Stimulated activated CD4-positive, alpha-beta T cell treated with anti-CD3 and anti-CD28 coated beads, Interleukin-1b, Interleukin-23, amount 100 ng/mL, for 4 hours (primary cell): ENCODE results near the gene PARVG.
"Not testable (repeated sequence)": the region's sequence is repeated elsewhere in the genome, so short reads cannot be mapped to it uniquely, and the experiment has no call there.

ENCODE experiments used
- DNase-seq, 2 donors: peaks; one replicate each; pipeline ENCODE4 v3.0.0-alpha.2; 2020; ENCODE audit warnings: low read depth in 2 of 2

PARVG gene

DNA sequence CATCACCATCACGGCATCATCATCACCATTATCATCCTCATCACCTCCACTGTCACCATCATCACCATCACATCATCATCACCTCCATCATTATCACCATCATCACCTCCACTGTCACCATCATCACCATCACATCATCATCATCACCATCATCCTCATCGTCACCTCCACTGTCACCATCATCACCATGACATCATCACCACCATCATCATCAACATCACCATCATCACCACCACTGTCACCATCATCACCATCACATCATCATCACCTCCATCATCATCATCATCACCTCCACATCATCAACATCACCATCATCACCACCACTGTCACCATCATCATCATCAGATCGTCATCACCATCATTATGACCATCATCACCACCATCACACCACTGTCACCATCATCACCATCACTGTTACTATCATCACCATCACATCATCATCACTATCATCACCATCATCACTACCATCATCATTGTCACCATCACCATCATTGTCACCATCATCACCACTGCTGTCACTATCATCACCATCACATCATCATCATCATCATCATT, 32.8 kb downstream of the PARVG start:
- no peak for DNase-seq

DNA sequence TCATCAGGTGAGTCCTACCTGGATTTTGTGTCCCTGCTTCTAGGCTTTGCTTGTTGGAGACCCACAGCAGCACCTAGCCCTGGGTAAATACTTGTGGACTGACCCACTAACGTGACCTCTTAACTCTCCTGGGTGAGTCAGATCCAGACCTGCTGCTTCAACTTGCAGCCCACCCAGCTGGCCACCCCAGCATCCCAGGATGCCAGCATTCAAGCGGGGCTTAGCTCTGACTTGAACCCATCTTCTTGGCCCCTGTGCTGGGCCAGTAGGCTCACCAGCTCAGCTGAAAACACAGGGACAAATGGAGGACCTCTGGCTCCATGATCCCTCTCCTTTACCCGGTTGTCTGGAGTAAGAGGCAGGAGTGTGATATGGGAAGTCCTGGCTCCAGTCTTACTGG, 33.5 kb downstream of the PARVG start:
- DNase-seq, result no peak

DNA sequence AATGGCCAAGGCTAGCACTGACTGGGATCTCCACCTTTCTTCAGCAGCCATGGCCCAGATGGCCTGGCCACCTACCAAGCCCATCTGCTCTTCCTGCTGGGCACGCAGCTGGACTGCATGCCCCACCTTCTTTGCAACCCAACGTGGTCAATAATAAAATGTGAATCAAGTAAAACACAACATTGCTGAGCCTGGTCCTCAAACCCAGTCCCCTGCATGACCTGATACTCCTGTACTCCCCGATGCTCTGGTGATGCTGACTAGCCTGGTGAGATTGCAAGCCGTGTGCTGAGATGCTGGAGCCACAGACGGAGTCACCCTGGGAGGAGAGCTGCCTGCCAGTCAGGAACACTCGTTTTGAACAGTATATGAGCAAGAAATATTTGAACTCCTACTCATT, 34.0 kb downstream of the PARVG start:
- DNase-seq, result no peak

DNA sequence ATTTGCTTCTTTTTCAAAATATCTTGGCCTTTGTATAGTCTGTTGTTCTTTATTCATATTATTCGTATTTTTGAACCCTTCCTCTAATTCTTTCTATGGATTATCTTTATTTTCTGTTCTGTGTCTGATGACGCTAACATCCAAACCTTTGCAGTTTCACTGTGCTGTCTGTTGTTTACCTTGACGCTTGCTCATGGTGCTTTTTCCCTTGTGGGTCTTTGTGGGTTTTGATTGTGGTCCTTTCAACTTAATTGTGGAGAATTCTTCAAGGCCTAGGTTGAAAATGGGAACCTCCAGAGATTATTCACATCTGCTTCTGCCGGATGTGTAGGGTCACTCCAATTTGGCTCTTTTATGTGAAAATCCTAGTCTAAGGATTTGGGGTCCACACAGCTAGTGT, 34.6 kb downstream of the PARVG start:
- DNase-seq, result no peak

DNA sequence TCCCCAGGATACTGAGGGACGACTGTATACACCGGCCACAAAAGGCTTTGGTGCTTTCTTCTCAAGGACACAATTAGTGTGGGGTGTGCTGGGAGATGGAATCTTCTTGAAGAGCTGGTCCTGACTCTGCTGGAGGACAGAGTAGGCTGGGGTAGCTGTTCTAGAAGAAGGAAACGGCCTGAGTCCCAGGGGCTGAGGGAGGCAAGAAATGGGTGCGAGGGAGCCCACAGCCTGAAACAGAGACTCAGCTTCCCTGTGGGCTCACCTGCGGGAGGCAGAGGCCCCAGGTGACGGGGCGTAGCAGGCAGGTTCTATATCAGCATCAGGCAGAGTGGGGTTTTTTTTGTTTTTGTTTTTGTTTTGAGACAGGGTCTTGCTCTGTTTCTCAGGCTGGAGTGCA, 36.6 kb downstream of the PARVG start:
- DNase-seq, result no peak

DNA sequence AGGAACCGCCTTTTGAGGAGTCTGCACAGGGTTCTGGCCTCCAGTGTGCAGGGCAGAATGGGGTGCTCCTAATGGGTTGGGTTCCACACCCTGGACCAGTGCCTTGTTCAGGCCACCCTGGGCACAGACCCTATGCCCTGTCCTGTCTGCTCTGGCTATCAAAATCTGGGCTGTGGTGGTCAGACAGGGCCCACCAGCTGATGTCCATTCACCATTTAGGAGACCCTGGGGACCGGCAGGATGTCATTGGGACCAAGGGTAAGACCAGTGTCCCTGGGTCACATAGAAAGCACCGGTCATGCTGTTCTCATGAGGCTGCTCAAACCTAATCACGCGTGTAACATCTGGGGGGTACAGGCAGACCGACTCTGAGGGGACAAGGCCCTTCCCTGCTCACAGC, 37.3 kb downstream of the PARVG start:
- DNase-seq, result no peak

DNA sequence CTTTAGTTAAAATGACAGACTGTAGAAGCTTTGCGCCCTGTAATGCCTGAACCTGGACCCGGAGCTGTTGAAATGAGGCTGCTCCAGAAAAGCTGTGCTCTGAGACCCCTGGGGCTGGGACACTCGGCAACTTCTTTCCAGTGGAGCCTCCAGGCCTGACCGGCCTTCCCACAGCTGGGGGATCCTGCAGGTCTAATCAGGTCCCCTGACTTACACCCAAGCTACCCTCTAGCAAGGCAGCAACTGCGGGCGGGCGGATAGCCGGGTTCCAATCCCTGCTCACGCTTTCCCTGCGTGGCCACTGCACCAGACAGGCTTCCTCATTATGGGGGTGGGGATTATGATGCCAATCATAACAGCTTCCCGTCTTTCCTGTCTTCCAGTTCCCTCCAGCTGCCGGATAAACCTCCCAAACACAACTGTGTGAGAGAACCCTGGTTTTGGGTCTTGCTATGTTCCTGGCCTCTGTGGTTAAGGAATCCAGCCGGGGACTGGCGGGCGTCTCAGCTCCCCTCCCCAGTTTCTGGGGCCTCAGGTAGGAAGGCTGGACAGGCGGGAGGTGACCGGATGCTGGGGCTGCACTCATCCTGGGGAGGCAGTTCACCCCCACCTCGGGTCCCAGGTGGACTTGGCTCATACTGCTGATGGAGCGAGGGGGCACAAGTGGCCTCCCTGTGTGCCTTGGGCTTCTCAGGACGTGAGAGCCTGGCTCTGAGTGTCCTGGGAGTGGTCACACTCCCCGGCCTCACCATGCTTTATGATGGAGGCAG, 38.6 kb downstream of the PARVG start:
- DNase-seq, result no peak

DNA sequence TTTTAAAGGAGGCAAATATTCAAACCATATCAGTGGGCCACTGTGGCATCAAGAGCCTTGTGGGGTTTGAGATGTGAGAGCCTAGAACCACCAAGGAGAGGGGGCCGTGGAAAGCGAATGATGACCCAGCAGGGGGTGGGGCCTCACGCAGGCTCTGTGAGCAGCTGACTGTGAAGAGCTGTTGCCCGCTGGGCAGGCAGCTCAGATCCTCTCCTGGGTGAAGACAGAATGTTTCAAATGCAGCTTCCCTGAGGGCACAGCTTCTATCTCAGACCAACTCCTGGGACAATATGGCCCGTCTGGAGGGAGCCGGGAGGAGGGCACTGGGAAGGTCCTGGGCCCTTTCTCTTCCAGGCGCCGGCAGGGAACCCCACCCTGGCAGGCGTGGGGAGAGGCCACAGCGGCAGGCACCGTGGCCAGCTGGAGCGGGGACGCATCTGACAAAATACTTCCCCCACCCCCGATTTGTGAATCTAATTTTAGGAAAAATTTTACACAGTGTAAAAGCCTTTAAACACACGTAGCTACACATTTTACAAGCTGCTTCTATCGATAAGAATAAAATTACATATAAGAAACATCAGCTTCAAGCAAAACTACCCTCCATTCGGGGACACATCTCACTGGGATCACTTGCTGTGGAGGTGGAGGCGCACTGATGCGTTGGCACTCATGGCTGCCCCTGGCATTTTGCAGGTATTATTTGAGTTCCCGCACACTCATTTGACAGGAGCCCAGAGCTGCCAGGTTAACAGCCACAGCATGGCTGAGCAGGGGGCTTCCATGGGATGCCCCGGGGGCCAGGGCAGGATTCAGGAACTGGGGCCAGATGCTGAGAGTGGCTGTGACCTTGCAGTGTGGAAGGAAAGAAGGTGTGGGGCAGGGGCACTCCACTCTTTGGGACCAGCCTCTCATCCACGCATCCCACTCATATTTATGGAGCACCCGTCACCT, 40.3 kb downstream of the PARVG start:
- no peak for DNase-seq

DNA sequence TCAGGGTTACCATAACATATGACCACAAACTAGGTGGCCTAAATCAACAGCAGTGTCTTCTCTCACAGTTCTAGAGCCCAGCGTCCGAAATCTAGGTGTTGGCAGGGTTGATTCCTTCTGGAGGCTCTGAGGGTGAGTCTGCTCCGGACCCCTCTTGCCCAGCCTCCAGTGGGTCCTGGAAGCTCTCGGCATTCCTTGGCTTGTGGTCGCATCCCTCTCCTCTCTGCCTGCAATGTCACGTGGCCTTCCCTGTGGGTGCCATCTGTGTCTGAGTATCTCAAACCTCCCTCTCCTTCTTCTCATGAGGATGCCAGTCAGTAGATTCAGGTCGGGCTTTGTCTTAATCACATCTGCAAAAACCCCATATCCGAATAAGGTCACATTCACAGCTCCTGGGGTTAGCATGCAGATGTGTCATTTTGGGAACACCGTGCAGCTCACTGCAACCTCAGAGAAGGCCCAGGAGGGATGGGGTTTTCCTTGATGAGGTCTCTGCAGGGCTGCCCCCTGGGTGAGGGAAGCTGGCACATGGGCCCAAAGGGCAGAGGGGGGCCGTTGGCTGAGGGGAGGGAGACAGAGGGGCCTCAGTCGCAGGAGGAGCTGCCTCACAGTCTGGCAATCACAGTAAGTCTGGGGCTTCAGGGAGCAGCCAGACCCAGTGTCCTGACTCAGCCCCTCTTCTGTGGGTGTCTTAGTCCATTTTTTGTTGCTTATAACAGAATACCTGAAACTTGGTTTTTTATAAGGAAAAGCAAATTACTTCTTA, 41.2 kb downstream of the PARVG start:
- DNase-seq, result no peak

DNA sequence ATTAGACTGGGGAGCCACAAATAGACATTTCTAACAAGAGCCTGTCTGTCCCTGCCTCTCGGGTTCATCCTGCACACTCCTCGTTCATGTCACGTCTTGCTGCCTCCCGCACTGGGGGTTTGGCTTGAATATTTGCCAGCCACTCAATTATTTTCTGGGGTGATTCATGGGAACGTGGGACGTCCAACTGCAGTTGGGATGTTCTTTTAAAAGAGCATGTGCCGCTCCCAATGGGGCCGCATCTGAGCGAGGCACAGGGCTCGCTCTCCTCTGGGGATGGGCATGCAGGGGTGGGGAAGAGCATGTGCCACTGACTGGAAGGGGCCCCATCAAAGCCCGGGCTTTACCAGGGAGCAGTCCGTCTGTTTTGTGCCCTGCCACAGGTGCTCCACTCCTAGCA, 43.4 kb downstream of the PARVG start:
- no peak for DNase-seq

DNA sequence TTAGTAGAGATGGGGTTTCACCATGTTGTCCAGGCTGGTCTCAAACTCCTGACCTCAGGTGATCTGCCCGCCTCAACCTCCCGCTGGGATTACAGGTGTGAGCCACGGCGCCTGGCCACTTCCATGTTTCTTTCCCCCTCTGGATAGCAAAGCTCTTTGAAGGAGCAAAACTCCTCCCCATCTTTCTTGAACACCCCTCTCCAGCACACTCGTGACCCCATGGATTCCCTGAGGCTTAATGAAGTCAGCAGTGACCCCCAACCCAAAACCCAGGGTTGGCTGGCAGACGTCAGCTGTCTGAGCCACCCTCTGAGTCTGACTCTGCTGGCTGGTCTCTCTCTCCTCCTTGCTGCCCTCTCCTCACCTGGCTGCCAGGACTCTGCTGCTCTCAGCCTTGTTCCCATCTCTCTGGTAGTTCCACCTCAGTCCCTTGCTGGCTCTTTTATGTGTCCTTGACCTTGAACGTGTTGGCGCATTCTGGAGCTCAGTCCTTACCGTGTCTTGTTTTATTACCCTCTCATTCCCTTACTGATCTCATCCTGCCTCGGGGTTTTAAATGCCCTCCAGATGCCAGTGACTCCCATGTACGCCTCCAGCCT, 44.5 kb downstream of the PARVG start:
- no peak for DNase-seq

DNA sequence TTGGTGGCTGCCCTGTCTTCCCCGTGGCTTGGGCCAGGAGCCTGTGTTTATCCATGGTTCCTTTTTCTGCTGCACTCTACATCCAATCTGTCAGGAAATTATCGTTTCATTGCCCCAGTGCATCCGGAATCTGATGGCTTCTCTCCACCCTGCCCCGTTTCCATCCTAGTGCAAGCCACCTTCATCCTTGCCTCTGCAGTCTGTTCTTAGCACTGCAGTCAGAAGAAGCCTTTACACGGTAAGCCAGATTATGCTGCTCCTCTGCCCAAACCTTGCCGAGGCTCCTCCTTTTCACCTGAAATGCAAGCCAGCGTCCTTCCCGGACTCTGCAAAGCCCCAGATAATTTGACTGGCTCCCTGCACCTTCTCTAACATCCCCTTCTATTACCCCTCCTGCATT, 45.1 kb downstream of the PARVG start:
- DNase-seq, result no peak

DNA sequence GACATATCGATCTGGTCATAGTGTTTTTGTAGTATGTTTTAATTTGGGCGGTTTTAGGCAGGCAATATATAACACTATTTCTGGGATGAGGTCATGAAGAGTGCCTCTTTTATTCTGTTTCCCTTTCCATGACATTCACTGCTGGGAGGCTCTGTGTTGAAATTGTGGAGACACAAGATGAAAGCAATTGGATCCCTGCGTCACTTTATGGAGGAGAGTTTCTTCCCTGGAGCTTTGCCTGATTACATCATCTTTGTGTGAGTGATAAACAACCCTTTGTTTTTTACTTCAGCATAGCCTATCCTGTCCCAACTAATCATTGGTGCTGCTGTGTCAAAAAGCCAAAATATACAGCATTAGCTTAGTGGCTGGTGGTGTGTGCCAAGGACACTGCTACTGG, 48.6 kb downstream of the PARVG start:
- no peak for DNase-seq

DNA sequence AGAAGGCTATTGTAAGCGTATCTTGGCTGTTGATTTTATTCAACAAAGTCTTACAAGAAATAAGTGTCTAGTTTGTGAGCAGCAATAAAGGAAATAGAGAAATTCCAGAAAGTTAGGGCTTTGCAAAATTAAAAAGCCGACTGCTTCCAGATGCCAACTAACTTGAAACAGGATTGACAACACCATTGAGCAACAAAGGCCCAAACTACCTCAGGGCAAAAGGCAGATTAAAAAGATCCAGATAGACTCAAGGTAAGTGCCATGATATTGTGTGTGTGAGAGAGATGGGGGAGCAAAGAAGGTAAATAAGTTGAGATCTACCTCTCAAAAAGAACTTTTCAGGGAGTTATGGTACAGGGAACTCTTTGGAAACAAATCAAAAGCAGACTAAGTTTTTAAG, 49.1 kb downstream of the PARVG start:
- DNase-seq, result no peak

DNA sequence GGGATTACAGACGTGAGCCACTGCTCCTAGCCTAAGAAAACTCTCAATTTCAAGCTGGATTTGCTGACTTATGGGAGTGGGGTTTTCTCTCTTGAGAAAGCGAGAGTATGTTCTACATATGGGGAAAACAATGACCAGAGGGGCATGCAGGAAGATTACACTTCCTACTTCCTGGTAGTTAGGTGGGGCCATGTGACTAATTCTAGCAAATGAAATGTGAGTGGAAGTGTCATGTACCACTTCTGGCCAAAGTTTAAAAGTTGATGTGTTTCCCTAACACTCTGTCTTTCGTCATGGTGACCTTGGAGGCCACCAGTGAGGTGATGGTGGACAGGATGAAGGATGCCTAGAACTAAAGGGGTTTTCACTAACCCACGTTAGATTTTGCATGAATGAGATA, 50.5 kb downstream of the PARVG start:
- no peak for DNase-seq

DNA sequence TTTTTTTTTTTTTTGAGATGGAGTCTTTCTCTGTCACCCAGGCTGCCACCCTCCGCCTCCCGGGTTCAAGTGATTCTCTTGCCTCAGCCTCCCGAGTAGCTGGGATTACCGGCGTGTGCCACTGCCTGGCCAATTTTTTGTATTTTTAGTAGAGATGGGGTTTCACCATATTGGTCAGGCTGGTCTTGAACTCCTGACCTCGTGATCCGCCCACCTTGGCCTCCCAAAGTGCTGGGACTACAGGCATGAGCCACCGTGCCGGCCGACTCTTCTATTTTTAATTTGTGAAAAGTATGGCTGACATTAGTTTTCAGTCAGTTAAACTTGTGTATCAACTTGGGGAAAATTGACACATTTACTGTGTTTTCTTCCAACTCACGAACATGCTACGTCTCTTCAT, 53.6 kb downstream of the PARVG start:
- DNase-seq, result not testable (repeated sequence)

DNA sequence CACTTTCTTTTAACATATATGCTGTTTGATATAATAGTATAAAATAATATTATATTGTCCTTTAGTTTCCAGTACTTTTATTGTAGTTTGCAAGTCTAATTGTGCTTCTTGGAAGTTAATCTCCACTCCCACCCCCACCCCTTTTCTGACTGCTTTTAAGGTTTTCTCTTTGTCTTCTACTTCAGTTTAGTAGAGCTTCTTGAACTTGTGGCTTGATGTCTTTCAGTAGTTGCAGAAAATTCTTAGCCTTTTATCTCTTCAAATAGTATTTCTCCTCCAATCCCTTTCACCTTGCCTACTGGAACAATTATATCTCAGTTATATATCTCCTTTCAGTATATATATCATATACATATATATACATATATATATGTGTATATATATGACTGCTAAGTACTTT, 56.6 kb downstream of the PARVG start:
- DNase-seq, result no peak

DNA sequence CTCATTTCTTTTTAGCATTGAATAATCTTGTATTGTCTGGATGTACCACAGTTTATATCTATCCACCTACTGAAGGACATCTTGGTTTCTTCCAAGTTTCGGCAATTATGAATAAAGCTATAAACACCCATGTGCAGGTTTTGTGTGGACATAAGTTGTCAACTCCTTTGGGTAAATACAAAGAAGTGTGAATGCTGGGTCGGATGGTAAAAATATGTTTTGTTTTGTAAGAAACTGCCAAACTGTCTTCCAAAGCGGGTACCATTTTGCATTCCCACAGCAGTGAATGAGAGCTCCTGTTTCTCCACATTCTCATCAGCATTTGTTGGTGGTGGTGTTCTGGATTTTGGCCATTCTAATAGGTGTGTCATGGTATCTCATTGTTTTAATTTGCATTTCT, 60.4 kb downstream of the PARVG start:
- not testable (repeated sequence) for DNase-seq

DNA sequence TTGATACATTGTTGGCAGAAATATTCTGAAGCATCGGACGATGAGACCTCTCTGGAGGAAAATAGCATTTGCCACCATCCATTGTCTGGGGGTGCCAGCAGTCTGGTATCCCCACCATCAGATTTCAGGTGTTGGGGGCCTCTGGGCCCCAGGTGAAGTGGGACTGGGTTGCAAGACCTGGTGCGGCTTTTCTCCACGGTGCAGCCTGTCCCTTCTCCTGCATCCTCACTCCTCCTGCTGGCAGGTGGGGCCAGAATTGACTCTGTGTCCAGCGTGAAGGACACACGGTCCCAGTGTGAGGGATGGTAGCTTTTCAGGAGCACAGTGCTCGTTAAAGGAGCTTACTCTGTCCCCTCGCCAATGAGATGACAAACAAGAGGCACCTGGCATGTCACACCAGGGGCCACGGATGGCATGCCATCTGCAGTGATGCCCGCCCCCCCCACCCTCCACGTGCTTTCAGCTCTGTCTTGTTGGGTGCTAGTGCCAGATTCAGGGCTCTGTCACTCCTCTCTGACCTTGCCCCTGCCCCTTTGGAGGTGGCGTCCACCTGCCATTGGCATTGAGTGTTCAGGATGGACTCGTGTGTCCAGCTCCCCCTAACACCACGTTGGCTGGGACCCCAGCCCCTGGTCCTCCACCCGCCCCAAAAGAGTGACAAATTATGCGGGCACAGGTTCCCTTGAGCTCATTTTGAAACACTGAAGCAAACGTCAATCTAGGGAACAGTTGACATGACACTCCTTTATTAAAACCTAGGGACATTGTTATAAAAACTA, 62.4 kb downstream of the PARVG start:
- DNase-seq, result no peak

DNA sequence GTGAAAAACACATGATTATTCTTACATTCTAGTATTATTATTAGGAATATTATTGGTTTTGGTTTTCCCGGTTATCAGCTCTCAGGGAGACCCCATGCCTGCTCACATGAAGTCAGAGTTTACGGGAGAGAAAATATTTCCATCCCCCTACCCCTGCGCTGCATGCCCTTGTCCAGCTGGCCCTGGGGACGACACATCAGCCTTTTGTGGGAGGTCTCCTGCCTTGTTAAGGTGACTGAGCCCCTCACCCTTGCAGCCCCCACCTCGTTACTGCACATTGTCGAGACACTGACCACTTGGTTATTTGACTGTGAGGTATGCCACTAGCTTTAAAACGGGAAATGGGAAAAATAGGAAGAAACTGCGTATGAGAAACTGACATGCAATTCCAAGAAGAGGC, 63.0 kb downstream of the PARVG start:
- DNase-seq, result no peak
